Thyroid gland (tissue), 4 donors: ENCODE measurements around the gene CCDC85B.

Experiments
- POLR2A ChIP-seq, 2 donors: fragments of 450-650 bp; IDR thresholded peaks; one replicate each; pipeline ENCODE4 v1.6.1; 2017; ENCODE audit warnings: antibody characterized with exemption in 2 of 2, mild to moderate bottlenecking in 2 of 2, moderate library complexity in 1 of 2
- TF ChIP-seq, protein P1 (sequence below), 6 experiments: fragments of 200-600 bp in 3 of 6; fragments of 450-650 bp in 3 of 6; sonication (generic) in 3 of 6; IDR thresholded peaks; one replicate each; pipeline ENCODE4 v1.5.1; 2016 to 2019; ENCODE audit warnings: antibody characterized with exemption in 6 of 6, mild to moderate bottlenecking in 2 of 6, inconsistent platforms in 1 of 6, moderate library complexity in 1 of 6

GRCh38 chr11:65915821-65916251 lies 25.4 kb downstream of the CCDC85B start:
- TF ChIP-seq, protein P1, sequence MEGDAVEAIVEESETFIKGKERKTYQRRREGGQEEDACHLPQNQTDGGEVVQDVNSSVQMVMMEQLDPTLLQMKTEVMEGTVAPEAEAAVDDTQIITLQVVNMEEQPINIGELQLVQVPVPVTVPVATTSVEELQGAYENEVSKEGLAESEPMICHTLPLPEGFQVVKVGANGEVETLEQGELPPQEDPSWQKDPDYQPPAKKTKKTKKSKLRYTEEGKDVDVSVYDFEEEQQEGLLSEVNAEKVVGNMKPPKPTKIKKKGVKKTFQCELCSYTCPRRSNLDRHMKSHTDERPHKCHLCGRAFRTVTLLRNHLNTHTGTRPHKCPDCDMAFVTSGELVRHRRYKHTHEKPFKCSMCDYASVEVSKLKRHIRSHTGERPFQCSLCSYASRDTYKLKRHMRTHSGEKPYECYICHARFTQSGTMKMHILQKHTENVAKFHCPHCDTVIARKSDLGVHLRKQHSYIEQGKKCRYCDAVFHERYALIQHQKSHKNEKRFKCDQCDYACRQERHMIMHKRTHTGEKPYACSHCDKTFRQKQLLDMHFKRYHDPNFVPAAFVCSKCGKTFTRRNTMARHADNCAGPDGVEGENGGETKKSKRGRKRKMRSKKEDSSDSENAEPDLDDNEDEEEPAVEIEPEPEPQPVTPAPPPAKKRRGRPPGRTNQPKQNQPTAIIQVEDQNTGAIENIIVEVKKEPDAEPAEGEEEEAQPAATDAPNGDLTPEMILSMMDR (IDR thresholded peaks at IDR 0.05) = no peak
- TF ChIP-seq POLR2A (IDR thresholded peaks at IDR 0.05) = no peak
